OCI-LY7 (cell line): ENCODE data around the gene ARMH4. TPM values are rescaled to one million over a fixed set of nuclear protein-coding genes. Genes with fewer than 3 reads are reported as not detected.

Source experiments
- BruUV-seq: library from RNA; stranded (reverse); fragments of 400-500 nt; replicated peaks from 2 replicates; lab custom pipeline; 2021; lab: Mats Ljungman, UMichigan
- CTCF ChIA-PET: fragments of 300-600 bp; sonication (Branson Sonifier 250); formaldehyde crosslinking; loops from one replicate; lab custom pipeline; 2022; ENCODE audit warnings: antibody characterized with exemption; ENCODE audit not compliant: unreplicated experiment; lab: Charles Lee
- POLR2A ChIA-PET: fragments of 300-600 bp; sonication (Branson Sonifier 250); formaldehyde crosslinking; loops from one replicate; lab custom pipeline; 2022; ENCODE audit warnings: antibody characterized with exemption; lab: Charles Lee
- DNase-seq: peaks from one replicate; pipeline ENCODE4 v3.0.0-alpha.2; 2015; ENCODE audit warnings: low spot score
- H2AFZ ChIP-seq: fragments of 200-600 bp; sonication (generic), shearing (Covaris generic); 2 replicates; pipeline ENCODE4 v1.6.1; 2014; ENCODE audit warnings: mild to moderate bottlenecking, antibody characterized with exemption, low read length, moderate library complexity
- H3K27ac ChIP-seq: fragments of 200-600 bp; sonication (generic); 2 replicates; pipeline ENCODE4 v1.5.1; 2014; ENCODE audit warnings: mixed run types, low read depth, mild to moderate bottlenecking, moderate library complexity, low read length, inconsistent platforms; ENCODE audit not compliant: poor library complexity, severe bottlenecking
- H3K36me3 ChIP-seq: fragments of 200-600 bp; sonication (generic); 2 replicates; pipeline ENCODE4 v1.6.1; 2014; ENCODE audit warnings: mild to moderate bottlenecking, antibody characterized with exemption, low read length, moderate library complexity, mixed read lengths; ENCODE audit not compliant: insufficient read depth
- H3K4me1 ChIP-seq: fragments of 200-600 bp; sonication (generic); 2 replicates; pipeline ENCODE4 v1.5.1; 2014; ENCODE audit warnings: mild to moderate bottlenecking, low read length; ENCODE audit not compliant: insufficient read depth, poor library complexity, severe bottlenecking
- H3K4me2 ChIP-seq: fragments of 200-600 bp; sonication (generic); 2 replicates; pipeline ENCODE4 v1.6.1; 2014; ENCODE audit warnings: mild to moderate bottlenecking, low read length
- H3K4me3 ChIP-seq: fragments of 200-600 bp; sonication (generic); 2 replicates; pipeline ENCODE4 v1.5.1; 2014; ENCODE audit warnings: mild to moderate bottlenecking, low read depth, low read length; ENCODE audit not compliant: poor library complexity, severe bottlenecking
- H3K79me2 ChIP-seq: fragments of 200-600 bp; sonication (generic); 2 replicates; pipeline ENCODE4 v1.6.1; 2016; ENCODE audit warnings: low read depth, mild to moderate bottlenecking, low read length, moderate library complexity, mixed read lengths; ENCODE audit not compliant: insufficient read depth
- H3K9me2 ChIP-seq: fragments of 200-600 bp; sonication (generic); 2 replicates; pipeline ENCODE4 v1.6.1; 2016; ENCODE audit warnings: mild to moderate bottlenecking, low read length, mixed read lengths; ENCODE audit not compliant: insufficient read depth
- H3K9me3 ChIP-seq: fragments of 200-600 bp; sonication (generic); 2 replicates; pipeline ENCODE4 v1.6.1; 2014; ENCODE audit warnings: mild to moderate bottlenecking, mixed run types, low read length, mixed read lengths
- H4K20me1 ChIP-seq: fragments of 200-600 bp; sonication (generic); 2 replicates; pipeline ENCODE4 v1.6.1; 2014; ENCODE audit warnings: mild to moderate bottlenecking, antibody characterized with exemption, low read length, moderate library complexity, mixed read lengths; ENCODE audit not compliant: insufficient read depth
- EZH2phosphoT487 ChIP-seq: fragments of 200-600 bp; sonication (generic); IDR thresholded peaks from 2 replicates; pipeline ENCODE4 v1.6.1; 2018; ENCODE audit warnings: low read depth, borderline replicate concordance, mild to moderate bottlenecking, mixed run types, antibody characterized with exemption, low read length, moderate library complexity, mixed read lengths
- intact Hi-C: fragments of 100-400 bp; cut with micrococcal nuclease; formaldehyde crosslinking; loops from one replicate; pipeline ENCODE4 v1.10.0; 2022; ENCODE audit not compliant: unreplicated experiment
- total RNA-seq, 2 experiments: library from RNA; depleted of rRNA in 1 of 2; stranded (reverse); fragments of >200 nt in 1 of 2; shearing (Covaris generic) in 1 of 2; gene quantifications; 2 replicates each; pipeline ENCODE4 v1.2.3, GENCODE V29; 2014 to 2022
- TF ChIP-seq, protein P1 (sequence below): fragments of 200-600 bp; sonication (generic); conservative IDR thresholded peaks from 2 replicates; pipeline ENCODE4 v1.5.1; 2014; ENCODE audit warnings: mild to moderate bottlenecking, antibody characterized with exemption, low read length, moderate library complexity, mixed read lengths

ARMH4 gene
- total RNA-seq, 2 experiments from 2014 or later: 0.25 TPM; not detected in 1

DNA sequence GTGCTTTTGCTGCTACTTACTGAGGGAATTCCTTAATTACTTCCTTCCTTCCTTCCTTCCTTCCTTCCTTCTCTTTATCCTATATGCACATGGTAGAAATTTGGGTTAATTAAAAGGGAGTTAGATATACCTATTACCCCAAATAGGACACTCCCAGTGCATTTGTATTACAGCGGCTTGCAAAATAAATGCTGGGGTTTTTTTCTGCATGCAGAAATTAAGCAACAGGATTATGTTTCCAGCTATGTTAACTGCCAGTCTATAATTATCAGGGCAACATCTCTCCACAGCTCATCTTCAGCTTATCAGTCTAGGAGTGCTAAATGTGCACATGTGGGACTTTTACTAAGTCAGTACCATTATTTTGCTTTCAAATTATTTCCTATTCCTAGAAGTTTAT, 153.2 kb downstream of the ARMH4 start:
- H3K36me3 ChIP-seq: no peaks in the 10 kb centered on the region
- H3K79me2 ChIP-seq: no peaks in the 10 kb centered on the region
- H2AFZ ChIP-seq: no peak overlapping the region
- no peak overlapping the region for H3K4me3 ChIP-seq
- intact Hi-C loops: no loop called here
- BruUV-seq: no TSS peak
- POLR2A ChIA-PET: interaction anchor here (0.6 kb wide), 1 partner anchor 421 kb away, joined by 16 read pairs; no protein-coding TSS in a partner anchor
- H3K9me3 ChIP-seq: no peaks in the 10 kb centered on the region
- H3K4me2 ChIP-seq: no peak overlapping the region
- no peak for DNase-seq
- no peak for TF ChIP-seq EZH2phosphoT487
- TF ChIP-seq, protein P1, sequence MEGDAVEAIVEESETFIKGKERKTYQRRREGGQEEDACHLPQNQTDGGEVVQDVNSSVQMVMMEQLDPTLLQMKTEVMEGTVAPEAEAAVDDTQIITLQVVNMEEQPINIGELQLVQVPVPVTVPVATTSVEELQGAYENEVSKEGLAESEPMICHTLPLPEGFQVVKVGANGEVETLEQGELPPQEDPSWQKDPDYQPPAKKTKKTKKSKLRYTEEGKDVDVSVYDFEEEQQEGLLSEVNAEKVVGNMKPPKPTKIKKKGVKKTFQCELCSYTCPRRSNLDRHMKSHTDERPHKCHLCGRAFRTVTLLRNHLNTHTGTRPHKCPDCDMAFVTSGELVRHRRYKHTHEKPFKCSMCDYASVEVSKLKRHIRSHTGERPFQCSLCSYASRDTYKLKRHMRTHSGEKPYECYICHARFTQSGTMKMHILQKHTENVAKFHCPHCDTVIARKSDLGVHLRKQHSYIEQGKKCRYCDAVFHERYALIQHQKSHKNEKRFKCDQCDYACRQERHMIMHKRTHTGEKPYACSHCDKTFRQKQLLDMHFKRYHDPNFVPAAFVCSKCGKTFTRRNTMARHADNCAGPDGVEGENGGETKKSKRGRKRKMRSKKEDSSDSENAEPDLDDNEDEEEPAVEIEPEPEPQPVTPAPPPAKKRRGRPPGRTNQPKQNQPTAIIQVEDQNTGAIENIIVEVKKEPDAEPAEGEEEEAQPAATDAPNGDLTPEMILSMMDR: no peak
- no peaks in the 10 kb centered on the region for H4K20me1 ChIP-seq
- no peaks in the 10 kb centered on the region for H3K4me1 ChIP-seq
- CTCF ChIA-PET: no interaction called here
- H3K27ac ChIP-seq: no peak overlapping the region
- no peaks in the 10 kb centered on the region for H3K9me2 ChIP-seq

DNA sequence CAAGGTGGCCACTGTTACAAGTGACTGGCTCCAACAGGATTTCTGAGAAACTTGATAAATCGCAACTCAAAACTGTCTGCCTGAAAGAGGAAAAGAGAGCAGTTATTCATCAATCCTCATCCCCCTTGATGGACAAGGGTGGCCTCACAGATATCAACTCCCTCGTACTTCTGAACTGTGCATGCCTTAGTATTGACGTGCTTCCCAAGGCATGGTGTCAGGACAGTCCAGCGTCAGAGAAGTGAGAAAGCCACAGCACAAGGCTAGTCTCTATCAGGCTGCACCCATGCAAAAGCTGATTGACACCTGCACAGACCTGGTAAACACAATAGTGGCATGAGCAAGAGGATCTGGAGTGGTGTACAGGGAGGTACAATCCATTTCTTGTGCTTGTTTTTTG, 160.7 kb downstream of the ARMH4 start:
- Histone ChIP-seq H3K9me2 (no peaks in the 10 kb centered on the region), H3K4me1 (no peaks in the 10 kb centered on the region), H3K4me2 (no peak overlapping the region), H3K27ac (no peak overlapping the region), H3K4me3 (no peak overlapping the region), H3K79me2 (no peaks in the 10 kb centered on the region), H4K20me1 (no peaks in the 10 kb centered on the region), H2AFZ (no peak overlapping the region), H3K9me3 (no peaks in the 10 kb centered on the region), H3K36me3 (no peaks in the 10 kb centered on the region)
- no peak for DNase-seq
- no peak for TF ChIP-seq EZH2phosphoT487
- TF ChIP-seq, protein P1: no peak
- intact Hi-C loops: no loop called here
- ChIA-PET POLR2A (no interaction called here), CTCF (no interaction called here)
- no TSS peak for BruUV-seq

DNA sequence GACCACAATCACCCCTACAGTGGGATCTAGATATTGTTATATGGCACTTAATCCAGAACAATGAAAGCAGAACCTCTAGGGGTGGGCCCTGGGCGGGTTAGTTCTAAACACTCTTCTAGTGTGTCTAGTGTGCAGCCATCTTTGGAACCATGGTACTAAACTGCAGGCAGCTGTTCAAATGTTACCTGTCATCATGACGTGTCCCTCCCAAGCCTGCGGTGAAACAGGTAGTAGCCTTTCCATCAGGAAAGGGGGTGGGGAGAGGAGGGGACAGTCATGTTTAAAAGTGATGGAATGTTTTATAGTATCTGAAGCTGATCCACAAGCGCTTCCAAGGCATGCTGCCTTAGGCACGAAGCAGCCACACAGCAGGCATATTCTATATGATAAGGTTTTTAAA, 163.6 kb downstream of the ARMH4 start:
- Histone ChIP-seq H3K27ac (no peak overlapping the region), H3K36me3 (no peaks in the 10 kb centered on the region), H3K4me3 (no peak overlapping the region), H3K79me2 (no peaks in the 10 kb centered on the region), H3K9me3 (no peaks in the 10 kb centered on the region), H3K4me2 (no peak overlapping the region), H2AFZ (no peak overlapping the region), H3K9me2 (no peaks in the 10 kb centered on the region), H3K4me1 (no peaks in the 10 kb centered on the region), H4K20me1 (no peaks in the 10 kb centered on the region)
- no TSS peak for BruUV-seq
- TF ChIP-seq, protein P1: no peak
- no peak for TF ChIP-seq EZH2phosphoT487
- ChIA-PET CTCF (no interaction called here), POLR2A (no interaction called here)
- intact Hi-C loops: no loop called here
- no peak for DNase-seq
